PC-3 (cell line): ENCODE results near the gene ANKRD35.

Source experiments
- EZH2 ChIP-seq: fragments of 300-600 bp; sonication (generic); IDR thresholded peaks from one replicate; pipeline ENCODE4 v1.6.1; 2017; ENCODE audit warnings: antibody characterized with exemption, mild to moderate bottlenecking, low read length; ENCODE audit not compliant: unreplicated experiment
- EZH2phosphoT487 ChIP-seq: fragments of 300-600 bp; sonication (generic); IDR thresholded peaks from 2 replicates; pipeline ENCODE4 v1.6.1; 2018; ENCODE audit warnings: mild to moderate bottlenecking, antibody characterized with exemption, low read length, borderline replicate concordance
- TF ChIP-seq, protein P1 (sequence below): fragments of 300-600 bp; sonication (generic); conservative IDR thresholded peaks from 2 replicates; pipeline ENCODE4 v1.5.1; 2017; ENCODE audit warnings: antibody characterized with exemption, low read depth, mild to moderate bottlenecking, low read length

DNA sequence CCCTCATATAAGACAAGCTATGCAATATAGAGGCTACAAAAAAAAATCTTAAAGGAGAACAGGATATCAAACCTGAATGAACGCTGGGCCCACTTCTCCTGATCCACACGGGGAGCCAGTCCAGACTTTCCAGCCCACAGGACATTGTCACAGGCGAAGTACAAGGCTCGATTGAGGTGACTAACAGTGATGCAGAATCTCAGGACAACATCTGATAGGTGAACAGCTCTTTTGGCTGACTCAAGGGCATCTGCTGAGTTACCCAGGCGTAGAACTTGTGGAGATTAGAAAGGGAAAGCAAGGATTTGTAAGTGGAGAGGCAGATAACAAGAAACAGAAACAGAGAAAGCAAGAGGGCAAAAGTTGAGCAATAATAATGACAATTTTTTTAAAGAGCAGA is 31.1 kb upstream of the ANKRD35 start:
- TF ChIP-seq EZH2 (no peak), EZH2phosphoT487 (no peak)
- TF ChIP-seq, protein P1, sequence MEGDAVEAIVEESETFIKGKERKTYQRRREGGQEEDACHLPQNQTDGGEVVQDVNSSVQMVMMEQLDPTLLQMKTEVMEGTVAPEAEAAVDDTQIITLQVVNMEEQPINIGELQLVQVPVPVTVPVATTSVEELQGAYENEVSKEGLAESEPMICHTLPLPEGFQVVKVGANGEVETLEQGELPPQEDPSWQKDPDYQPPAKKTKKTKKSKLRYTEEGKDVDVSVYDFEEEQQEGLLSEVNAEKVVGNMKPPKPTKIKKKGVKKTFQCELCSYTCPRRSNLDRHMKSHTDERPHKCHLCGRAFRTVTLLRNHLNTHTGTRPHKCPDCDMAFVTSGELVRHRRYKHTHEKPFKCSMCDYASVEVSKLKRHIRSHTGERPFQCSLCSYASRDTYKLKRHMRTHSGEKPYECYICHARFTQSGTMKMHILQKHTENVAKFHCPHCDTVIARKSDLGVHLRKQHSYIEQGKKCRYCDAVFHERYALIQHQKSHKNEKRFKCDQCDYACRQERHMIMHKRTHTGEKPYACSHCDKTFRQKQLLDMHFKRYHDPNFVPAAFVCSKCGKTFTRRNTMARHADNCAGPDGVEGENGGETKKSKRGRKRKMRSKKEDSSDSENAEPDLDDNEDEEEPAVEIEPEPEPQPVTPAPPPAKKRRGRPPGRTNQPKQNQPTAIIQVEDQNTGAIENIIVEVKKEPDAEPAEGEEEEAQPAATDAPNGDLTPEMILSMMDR = no peak
